Endodermal cell (in vitro differentiated cells): ENCODE data around the gene HSD17B12. TPM values are rescaled to one million over a fixed set of nuclear protein-coding genes. Genes with fewer than 3 reads are reported as not detected.

Source experiments
- DNase-seq: peaks from one replicate; pipeline ENCODE4 v3.0.0-alpha.2; 2017
- H3K27ac ChIP-seq: 2 replicates; pipeline ENCODE4 v1.5.1; 2013; ENCODE audit warnings: mild to moderate bottlenecking, low read depth, low read length, moderate library complexity
- H3K27me3 ChIP-seq: 2 replicates; pipeline ENCODE4 v1.6.1; 2013; ENCODE audit warnings: mild to moderate bottlenecking, low read length, moderate library complexity; ENCODE audit not compliant: insufficient read depth, control insufficient read depth, poor library complexity, severe bottlenecking
- H3K36me3 ChIP-seq: 2 replicates; pipeline ENCODE4 v1.7.0; 2013; ENCODE audit warnings: mild to moderate bottlenecking, low read length, moderate library complexity; ENCODE audit not compliant: control insufficient read depth, insufficient read depth
- H3K4me1 ChIP-seq: one replicate; pipeline ENCODE4 v1.7.0; 2013; ENCODE audit warnings: low read length; ENCODE audit not compliant: control insufficient read depth, insufficient read depth
- H3K4me3 ChIP-seq: 2 replicates; pipeline ENCODE4 v1.5.1; 2013; ENCODE audit warnings: mild to moderate bottlenecking, low read length, moderate library complexity
- H3K9ac ChIP-seq: 2 replicates; pipeline ENCODE4 v1.6.1; 2013; ENCODE audit warnings: mild to moderate bottlenecking, low read length, moderate library complexity; ENCODE audit not compliant: poor library complexity, severe bottlenecking; ENCODE audit errors: extremely low read depth
- H3K9me3 ChIP-seq: 2 replicates; pipeline ENCODE4 v1.6.1; 2013; ENCODE audit warnings: mild to moderate bottlenecking, low read length, moderate library complexity; ENCODE audit not compliant: control insufficient read depth
- H3K27ac Mint-ChIP-seq: 2 replicates; pipeline ENCODE4 v1.8.0; 2020; ENCODE audit warnings: mixed read lengths
- H3K27me3 Mint-ChIP-seq: 2 replicates; pipeline ENCODE4 v1.8.0; 2021; ENCODE audit warnings: mild to moderate bottlenecking, mixed read lengths; ENCODE audit not compliant: insufficient read depth
- H3K36me3 Mint-ChIP-seq: 2 replicates; pipeline ENCODE4 v1.8.0; 2020; ENCODE audit warnings: low read depth, mixed read lengths
- H3K4me1 Mint-ChIP-seq: 2 replicates; pipeline ENCODE4 v1.8.0; 2020; ENCODE audit warnings: mixed read lengths
- H3K4me3 Mint-ChIP-seq: 2 replicates; pipeline ENCODE4 v1.8.0; 2020; ENCODE audit warnings: mild to moderate bottlenecking, moderate library complexity, mixed read lengths
- H3K9me3 Mint-ChIP-seq: 2 replicates; pipeline ENCODE4 v1.8.0; 2020; ENCODE audit warnings: mild to moderate bottlenecking, mixed read lengths
- CTCF ChIP-seq: fragments of 200-600 bp; sonication (generic); conservative IDR thresholded peaks from 2 replicates; pipeline ENCODE4 v1.5.0; 2021; ENCODE audit warnings: antibody characterized with exemption, mild to moderate bottlenecking
- WGBS, 2 experiments: methylation state at CpG; one replicate each; pipeline versions ENCODE4 v1.1.5 to v1.1.7; 2013; ENCODE audit warnings: missing lambda C conversion rate in 2 of 2, mixed read lengths in 1 of 2; ENCODE audit not compliant: insufficient coverage in 1 of 2, insufficient read length in 1 of 2; 5-methylcytosine and 5-hydroxymethylcytosine counted together
- long read RNA-seq, 4 experiments: library from polyadenylated mRNA in 2 of 4; library from RNA in 1 of 4; library from capped mRNA in 1 of 4; stranded (forward) in 3 of 4; unstranded in 1 of 4; transcript quantifications; one replicate each; pipeline ENCODE4 v2.0.0, GENCODE V29; 2020 to 2021; ENCODE audit warnings: inconsistent platforms in 1 of 4
- polyA plus RNA-seq, 2 experiments: library from polyadenylated mRNA; stranded (reverse); fragments of 50-300 nt; gene quantifications; one replicate each; pipeline ENCODE4 v1.2.3, GENCODE V29; 2013
- total RNA-seq, 2 donors: library from RNA; stranded (reverse); fragmentation: NEBNext Ultra II Directional in 1 of 2; extraction: Animal tissue kit (Norgen Biotek cat#: 25700) in 1 of 2; gene quantifications; 2 replicates in 1 of 2; 3 replicates in 1 of 2; pipeline ENCODE4 v1.2.1, GENCODE V29; 2021

The HSD17B12 gene
- total RNA-seq = 100 to 1,000 TPM; 109 to 138 TPM
- polyA plus RNA-seq (2013, experiment 1 of 2) = 119 TPM
- 116 TPM for polyA plus RNA-seq (2013, experiment 2 of 2)
- long read RNA-seq, experiment 1, full-length matches to known transcripts = 21 of 50 reads
- long read RNA-seq, experiment 1, partial matches to known transcripts = 23 of 50 reads
- long read RNA-seq, experiment 1, other reads (novel, unspliced or antisense) = 6 of 50 reads
- long read RNA-seq, experiment 2, full-length matches to known transcripts = 176 of 215 reads
- long read RNA-seq, experiment 2, partial matches to known transcripts = 15 of 215 reads
- long read RNA-seq, experiment 2, other reads (novel, unspliced or antisense) = 24 of 215 reads
- long read RNA-seq, experiment 3, transcript HSD17B12-201 (11 exons, 2,571 nt) = major isoform, 399 of 434 reads
- long read RNA-seq, experiment 3, partial matches to known transcripts = 8 of 434 reads
- long read RNA-seq, experiment 3, other reads (novel, unspliced or antisense) = 26 of 434 reads
- long read RNA-seq, experiment 4, full-length matches to known transcripts = 138 of 153 reads
- long read RNA-seq, experiment 4, partial matches to known transcripts = 4 of 153 reads
- long read RNA-seq, experiment 4, other reads (novel, unspliced or antisense) = 11 of 153 reads

GRCh38 chr11:43680521-43681400, at the start of gene HSD17B12:
Gene HSD17B12, plus strand, starts transcription at chr11:43680738. Its CDS starts 90 bp downstream, at chr11:43680828.
- Histone ChIP-seq H3K4me1 (no peaks in the 10 kb centered on the region), H3K4me3 (peak within 1 kb of the TSS; percentile 100), H3K9ac (peak within 1 kb of the TSS; percentile 93), H3K27ac (peak within 1 kb of the TSS; percentile 89), H3K36me3 (peaks cover 25% of the 10 kb centered on the region), H3K9me3 (no peaks in the 10 kb centered on the region), H3K27me3 (no peaks in the 10 kb centered on the region)
- DNase-seq = peak; percentile 100
- peaks cover 28% of the 10 kb centered on the region for H3K36me3 Mint-ChIP-seq
- H3K4me1 Mint-ChIP-seq = peaks cover 28% of the 10 kb centered on the region
- H3K27me3 Mint-ChIP-seq = peaks cover 10% of the 10 kb centered on the region
- H3K9me3 Mint-ChIP-seq = peaks cover 21% of the 10 kb centered on the region
- WGBS, 2 experiments = 0 to 5% methylated on average over 11 to 62 of the region's 62 CpGs
- H3K4me3 Mint-ChIP-seq = peak within 1 kb of the TSS; percentile 94
- H3K27ac Mint-ChIP-seq = peak within 1 kb of the TSS; percentile 98
- TF ChIP-seq CTCF = no peak

- Mint-ChIP-seq H3K9me3 (no peaks in the 10 kb centered on the region), H3K4me3 (no peak overlapping the region), H3K27me3 (peaks cover 42% of the 10 kb centered on the region), H3K27ac (no peak overlapping the region), H3K4me1 (no peaks in the 10 kb centered on the region), H3K36me3 (no peaks in the 10 kb centered on the region)
- Histone ChIP-seq H3K9me3 (no peaks in the 10 kb centered on the region), H3K36me3 (no peaks in the 10 kb centered on the region), H3K9ac (no peak overlapping the region), H3K4me1 (no peaks in the 10 kb centered on the region), H3K27me3 (peaks cover 27% of the 10 kb centered on the region), H3K4me3 (no peak overlapping the region), H3K27ac (no peak overlapping the region)
- 85 to 87% methylated on average over 7 to 14 of the region's 14 CpGs for WGBS, 2 experiments
- peak; percentile 50 for DNase-seq
- no peak for TF ChIP-seq CTCF
Measured at GRCh38 chr11:43631732-43632131, 48.8 kb upstream of the HSD17B12 start.

GRCh38 chr11:43632181-43632580, 48.4 kb upstream of the HSD17B12 start:
- no peaks in the 10 kb centered on the region for H3K4me1 Mint-ChIP-seq
- no peaks in the 10 kb centered on the region for H3K36me3 Mint-ChIP-seq
- Histone ChIP-seq H3K9ac (no peak overlapping the region), H3K4me3 (no peak overlapping the region), H3K27me3 (peaks cover 27% of the 10 kb centered on the region), H3K27ac (no peak overlapping the region), H3K36me3 (no peaks in the 10 kb centered on the region), H3K9me3 (no peaks in the 10 kb centered on the region), H3K4me1 (no peaks in the 10 kb centered on the region)
- peaks cover 42% of the 10 kb centered on the region for H3K27me3 Mint-ChIP-seq
- WGBS, 2 experiments = 49 to 53% methylated on average over 2 to 3 of the region's 3 CpGs
- DNase-seq = no peak
- H3K9me3 Mint-ChIP-seq = no peaks in the 10 kb centered on the region
- H3K4me3 Mint-ChIP-seq = no peak overlapping the region
- no peak overlapping the region for H3K27ac Mint-ChIP-seq
- TF ChIP-seq CTCF = no peak
